ENCODE data around the gene EPHA7.

Gene EPHA7

GRCh38 chr6:93213028-93213427, 206.3 kb downstream of the EPHA7 start (continued):
- no peak for TF ChIP-seq CSDC2 (CRISPR knock-in tag; IDR thresholded peaks at IDR 0.05)

- ATAC-seq, result no peak
- TF ChIP-seq GLIS3 (CRISPR knock-in tag; IDR thresholded peaks at IDR 0.05), result no peak
- TF ChIP-seq OSR1 (CRISPR knock-in tag; IDR thresholded peaks at IDR 0.05), result no peak
- no peak for TF ChIP-seq ESRRG (CRISPR knock-in tag; IDR thresholded peaks at IDR 0.05)
- no peak for TF ChIP-seq ZFP30 (CRISPR knock-in tag; IDR thresholded peaks at IDR 0.05)
- TF ChIP-seq SNAI2 (CRISPR knock-in tag; IDR thresholded peaks at IDR 0.05), result no peak
- TF ChIP-seq ZNF8 (CRISPR knock-in tag; IDR thresholded peaks at IDR 0.05), result no peak
- no peak for TF ChIP-seq PPARA (CRISPR knock-in tag; IDR thresholded peaks at IDR 0.05; ENCODE audit: borderline replicate concordance)
- TF ChIP-seq PATZ1 (CRISPR knock-in tag; IDR thresholded peaks at IDR 0.05; ENCODE audit: borderline replicate concordance), result no peak
- TF ChIP-seq TSHZ2 (CRISPR knock-in tag; IDR thresholded peaks at IDR 0.05), result no peak
- no peak for TF ChIP-seq CREB5 (CRISPR knock-in tag; IDR thresholded peaks at IDR 0.05; ENCODE audit: low read depth)
- TF ChIP-seq ZFP3 (CRISPR knock-in tag; IDR thresholded peaks at IDR 0.05), result no peak
- TF ChIP-seq ZC3H10 (CRISPR knock-in tag; IDR thresholded peaks at IDR 0.05), result no peak
These were observed 208.5 kb downstream of the EPHA7 start for GRCh38 chr6:93210908-93211307.

- no peak for TF ChIP-seq RARB (CRISPR knock-in tag; IDR thresholded peaks at IDR 0.05)
- TF ChIP-seq CREB5 (CRISPR knock-in tag; IDR thresholded peaks at IDR 0.05; ENCODE audit: low read depth), result no peak
- TF ChIP-seq CSDC2 (CRISPR knock-in tag; IDR thresholded peaks at IDR 0.05), result no peak
- no peak for TF ChIP-seq GLIS3 (CRISPR knock-in tag; IDR thresholded peaks at IDR 0.05)
- no peak for TF ChIP-seq SNAI2 (CRISPR knock-in tag; IDR thresholded peaks at IDR 0.05)
- TF ChIP-seq ZNF565 (CRISPR knock-in tag; conservative IDR thresholded peaks at IDR 0.05; ENCODE audit: low read depth), result no peak
- TF ChIP-seq PPARA (CRISPR knock-in tag; IDR thresholded peaks at IDR 0.05; ENCODE audit: borderline replicate concordance), result no peak
- no peak for TF ChIP-seq TSHZ2 (CRISPR knock-in tag; IDR thresholded peaks at IDR 0.05)
- no peak for TF ChIP-seq ZFP3 (CRISPR knock-in tag; IDR thresholded peaks at IDR 0.05)
- TF ChIP-seq ZC3H10 (CRISPR knock-in tag; IDR thresholded peaks at IDR 0.05), result no peak
- no peak for TF ChIP-seq PATZ1 (CRISPR knock-in tag; IDR thresholded peaks at IDR 0.05; ENCODE audit: borderline replicate concordance)
- TF ChIP-seq TOX (CRISPR knock-in tag; IDR thresholded peaks at IDR 0.05; ENCODE audit: borderline replicate concordance), result no peak
- TF ChIP-seq ARNTL (CRISPR knock-in tag; IDR thresholded peaks at IDR 0.05; ENCODE audit: borderline replicate concordance, low read depth), result no peak
- ATAC-seq, result no peak
These were observed 210.0 kb downstream of the EPHA7 start for GRCh38 chr6:93209358-93209757.
